ENCODE data around the gene DMD.

The DMD gene

DNA sequence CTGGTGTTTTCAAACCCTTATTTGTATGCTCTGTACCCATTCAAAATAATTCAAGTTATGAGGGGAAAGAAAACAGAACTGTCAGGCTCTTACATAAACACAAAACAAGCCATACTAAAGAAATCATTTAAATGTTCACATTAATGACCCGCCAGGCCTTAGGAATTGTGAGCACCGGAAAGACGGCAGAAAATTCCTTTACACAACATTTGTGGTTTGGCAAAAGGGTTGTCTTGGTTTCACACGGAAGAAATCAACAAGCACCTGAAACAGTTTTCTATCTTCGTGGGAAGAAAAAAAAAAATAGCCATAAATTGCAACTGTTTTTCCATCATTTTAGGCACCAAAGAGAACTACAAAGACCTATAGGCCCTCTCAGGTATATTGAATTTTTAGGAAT, 1951.0 kb downstream of the DMD start:
- no peak for TF ChIP-seq FOXP2 (optimal IDR thresholded peaks at IDR 0.05; ENCODE audit: control extremely low read depth, extremely low read length, insufficient read depth)
- no peak for TF ChIP-seq POLR2AphosphoS5 (IDR thresholded peaks at IDR 0.05; ENCODE audit: borderline replicate concordance, low read depth, low read length)
- TF ChIP-seq EZH2 (IDR thresholded peaks at IDR 0.05): no peak
- Histone ChIP-seq H3K9ac (ENCODE audit: insufficient read length) (no peak overlapping the region), H3K36me3 (ENCODE audit: insufficient read depth, low read length) (no peaks in the 10 kb centered on the region), H3K4me3 (no peak overlapping the region), H3K27ac (no peak overlapping the region), H3K9me3 (ENCODE audit: low read depth, low read length) (no peaks in the 10 kb centered on the region)
- DNase-seq (ENCODE audit: low read depth, low spot score): no peak

DNA sequence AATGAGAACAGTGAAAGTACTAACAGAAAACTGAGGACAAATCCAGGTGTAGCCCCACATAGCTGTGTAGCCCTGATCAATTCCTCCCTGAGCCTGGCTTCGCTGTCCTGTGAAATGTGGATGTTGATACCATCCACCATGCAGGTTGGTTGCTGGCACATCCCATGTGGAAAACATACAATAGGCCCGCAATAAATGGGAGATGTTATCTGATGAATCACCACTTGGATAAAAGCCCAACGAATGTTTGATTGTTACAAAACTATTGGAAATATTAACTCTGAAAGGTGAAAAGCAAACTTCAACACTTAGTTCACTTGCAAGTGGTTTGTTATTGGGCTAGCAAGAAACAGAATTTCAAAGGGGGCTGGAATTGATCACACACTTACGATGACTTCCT, 1953.2 kb downstream of the DMD start:
- no peaks in the 10 kb centered on the region for H3K9me3 ChIP-seq (ENCODE audit: low read depth, low read length)
- H3K4me3 ChIP-seq: no peak overlapping the region
- no peaks in the 10 kb centered on the region for H3K36me3 ChIP-seq (ENCODE audit: insufficient read depth, low read length)
- H3K9ac ChIP-seq (ENCODE audit: insufficient read length): no peak overlapping the region
- H3K27ac ChIP-seq: no peak overlapping the region
- no peak for DNase-seq (ENCODE audit: low read depth, low spot score)
- TF ChIP-seq FOXP2 (optimal IDR thresholded peaks at IDR 0.05; ENCODE audit: control extremely low read depth, extremely low read length, insufficient read depth) (no peak), POLR2AphosphoS5 (IDR thresholded peaks at IDR 0.05; ENCODE audit: borderline replicate concordance, low read depth, low read length) (no peak), EZH2 (IDR thresholded peaks at IDR 0.05) (no peak)

DNA sequence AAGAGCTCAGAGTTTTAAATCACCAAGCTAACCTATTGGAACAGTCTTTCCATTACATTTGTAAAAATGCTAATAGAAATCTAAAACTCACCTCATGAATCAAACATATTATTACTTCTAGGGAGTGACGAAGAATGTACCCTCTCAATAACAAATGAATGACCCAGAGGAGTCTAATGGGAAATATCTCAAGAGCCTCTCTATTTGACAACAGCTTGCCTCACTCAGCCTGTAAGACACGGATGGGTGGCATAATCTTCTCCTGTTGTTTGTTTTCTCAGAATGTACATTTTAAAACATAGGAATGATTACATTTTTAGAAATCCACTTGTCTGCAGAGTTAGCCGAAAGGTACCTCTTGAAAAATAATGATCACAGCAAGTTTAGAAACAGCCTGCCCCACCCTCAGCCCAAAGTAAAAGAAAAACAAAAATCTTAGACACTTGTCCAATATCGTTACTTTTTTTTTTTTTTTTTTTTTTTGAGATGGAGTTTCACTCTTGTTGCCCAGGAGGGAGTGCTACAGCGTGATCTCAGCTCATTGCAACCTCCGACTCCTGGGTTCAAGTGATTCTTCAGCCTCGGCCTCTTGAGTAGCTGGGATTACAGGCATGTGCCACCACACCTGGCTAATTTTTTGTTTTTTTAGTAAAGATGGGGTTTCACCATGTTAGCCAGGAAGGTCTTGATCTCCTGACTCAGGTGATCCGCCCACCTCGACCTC, 1955.9 kb downstream of the DMD start:
- H3K27ac ChIP-seq: no peak overlapping the region

DNA sequence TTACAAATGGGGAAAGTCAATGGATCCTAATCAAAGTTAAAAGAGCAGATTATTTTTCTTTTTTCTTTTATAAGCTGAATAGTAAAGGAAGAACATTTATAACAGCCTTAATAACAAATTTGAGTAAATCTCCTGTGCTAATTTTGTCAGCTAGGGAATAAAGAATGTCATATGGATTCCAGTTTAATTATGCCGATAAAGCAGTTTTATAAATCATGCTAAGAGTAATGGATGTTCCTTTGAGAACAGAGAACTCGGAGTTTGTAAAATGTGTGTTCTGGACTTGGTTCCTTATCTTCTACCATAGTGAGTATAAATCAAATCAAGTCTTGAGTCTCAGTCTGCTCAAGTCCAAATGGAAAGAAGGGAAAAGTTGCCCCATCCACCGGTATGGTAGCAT, 1959.2 kb downstream of the DMD start:
- no peak overlapping the region for H3K9ac ChIP-seq (ENCODE audit: insufficient read length)
- H3K27ac ChIP-seq: no peak overlapping the region
- no peak for DNase-seq (ENCODE audit: low read depth, low spot score)
- no peaks in the 10 kb centered on the region for H3K9me3 ChIP-seq (ENCODE audit: low read depth, low read length)
- no peak overlapping the region for H3K4me3 ChIP-seq
- H3K36me3 ChIP-seq (ENCODE audit: insufficient read depth, low read length): no peaks in the 10 kb centered on the region
- no peak for TF ChIP-seq POLR2AphosphoS5 (IDR thresholded peaks at IDR 0.05; ENCODE audit: borderline replicate concordance, low read depth, low read length)
- no peak for TF ChIP-seq EZH2 (IDR thresholded peaks at IDR 0.05)
- no peak for TF ChIP-seq FOXP2 (optimal IDR thresholded peaks at IDR 0.05; ENCODE audit: control extremely low read depth, extremely low read length, insufficient read depth)

More for the DNA sequence above, 1955.9 kb downstream of the DMD start:
- Histone ChIP-seq H3K4me3 (no peak overlapping the region), H3K9ac (ENCODE audit: insufficient read length) (no peak overlapping the region), H3K36me3 (ENCODE audit: insufficient read depth, low read length) (no peaks in the 10 kb centered on the region), H3K9me3 (ENCODE audit: low read depth, low read length) (no peaks in the 10 kb centered on the region)
- TF ChIP-seq EZH2 (IDR thresholded peaks at IDR 0.05) (no peak), POLR2AphosphoS5 (IDR thresholded peaks at IDR 0.05; ENCODE audit: borderline replicate concordance, low read depth, low read length) (no peak)
- no peak for DNase-seq (ENCODE audit: low read depth, low spot score)

DNA sequence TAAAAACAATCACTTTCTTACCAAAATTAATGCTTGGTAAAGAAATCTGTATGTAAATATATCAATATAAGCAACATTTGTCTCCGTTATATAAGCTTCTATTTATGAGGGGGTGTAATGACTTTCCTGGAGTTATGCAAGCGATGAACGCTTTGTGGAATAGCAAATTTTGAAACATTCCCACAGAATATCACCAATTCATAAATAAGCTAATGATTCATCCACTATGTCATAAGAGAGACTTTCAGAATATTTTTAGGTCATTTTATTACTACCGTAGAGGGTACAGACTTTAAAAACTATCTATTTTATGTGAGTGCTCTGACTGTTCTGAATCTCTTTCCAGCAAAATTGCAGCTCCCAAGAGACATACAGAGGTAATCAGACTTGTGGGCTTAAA, 1960.0 kb downstream of the DMD start:
- TF ChIP-seq POLR2AphosphoS5 (IDR thresholded peaks at IDR 0.05; ENCODE audit: borderline replicate concordance, low read depth, low read length): no peak
- no peak overlapping the region for H3K4me3 ChIP-seq
- no peaks in the 10 kb centered on the region for H3K9me3 ChIP-seq (ENCODE audit: low read depth, low read length)
- no peak overlapping the region for H3K9ac ChIP-seq (ENCODE audit: insufficient read length)
- H3K27ac ChIP-seq: no peak overlapping the region
- no peaks in the 10 kb centered on the region for H3K36me3 ChIP-seq (ENCODE audit: insufficient read depth, low read length)
- no peak for DNase-seq (ENCODE audit: low read depth, low spot score)

DNA sequence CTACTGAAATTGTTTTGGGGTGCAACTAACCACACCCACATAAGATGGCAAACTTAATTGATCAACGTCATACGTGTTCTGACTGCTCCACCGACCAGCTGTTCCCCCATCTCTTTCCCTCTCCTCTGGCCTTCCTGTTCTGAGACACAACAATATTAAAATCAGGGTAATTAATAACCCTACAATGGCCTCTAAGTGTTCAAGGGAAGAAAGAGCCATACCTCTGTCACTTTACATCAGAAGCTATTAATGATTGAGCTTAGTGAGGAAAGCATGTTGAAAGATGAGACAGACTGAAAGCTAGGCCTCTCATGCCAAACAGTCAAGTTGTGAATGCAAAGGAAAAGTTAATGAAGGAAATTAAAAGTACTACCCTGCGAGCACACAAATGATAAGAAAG, 1965.6 kb downstream of the DMD start:
- no peak for DNase-seq (ENCODE audit: low read depth, low spot score)
- TF ChIP-seq POLR2AphosphoS5 (IDR thresholded peaks at IDR 0.05; ENCODE audit: borderline replicate concordance, low read depth, low read length): no peak
- H3K36me3 ChIP-seq (ENCODE audit: insufficient read depth, low read length): no peaks in the 10 kb centered on the region

DNA sequence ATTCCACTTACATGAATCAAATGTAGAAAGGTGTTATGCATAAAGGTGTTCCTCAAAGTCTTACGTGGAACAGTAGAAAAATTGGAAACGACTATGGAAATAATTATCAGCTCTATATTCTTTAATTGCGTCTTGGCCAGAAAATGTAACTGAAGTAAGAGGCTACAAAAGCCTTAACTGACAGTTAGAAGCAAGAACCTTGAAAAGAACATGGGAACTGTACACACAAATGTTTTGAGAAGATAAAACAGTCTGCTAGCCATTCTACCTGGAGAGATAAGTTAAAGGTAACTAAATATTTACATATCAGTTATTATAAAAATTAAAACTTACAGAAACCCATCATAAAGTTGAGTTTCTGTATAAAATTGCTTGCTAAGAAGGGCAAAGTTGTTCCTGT, 1967.5 kb downstream of the DMD start:
- H3K4me3 ChIP-seq: no peak overlapping the region
- H3K9ac ChIP-seq (ENCODE audit: insufficient read length): no peak overlapping the region
- no peak overlapping the region for H3K27ac ChIP-seq
- no peaks in the 10 kb centered on the region for H3K36me3 ChIP-seq (ENCODE audit: insufficient read depth, low read length)
- no peak for DNase-seq (ENCODE audit: low read depth, low spot score)
- H3K9me3 ChIP-seq (ENCODE audit: low read depth, low read length): no peaks in the 10 kb centered on the region
- TF ChIP-seq EZH2 (IDR thresholded peaks at IDR 0.05): no peak
- no peak for TF ChIP-seq FOXP2 (optimal IDR thresholded peaks at IDR 0.05; ENCODE audit: control extremely low read depth, extremely low read length, insufficient read depth)
- no peak for TF ChIP-seq POLR2AphosphoS5 (IDR thresholded peaks at IDR 0.05; ENCODE audit: borderline replicate concordance, low read depth, low read length)

More for the DNA sequence above, 1965.6 kb downstream of the DMD start:
- H3K9me3 ChIP-seq (ENCODE audit: low read depth, low read length): no peaks in the 10 kb centered on the region
- H3K4me3 ChIP-seq: no peak overlapping the region
- no peak overlapping the region for H3K27ac ChIP-seq
- H3K9ac ChIP-seq (ENCODE audit: insufficient read length): no peak overlapping the region

DNA sequence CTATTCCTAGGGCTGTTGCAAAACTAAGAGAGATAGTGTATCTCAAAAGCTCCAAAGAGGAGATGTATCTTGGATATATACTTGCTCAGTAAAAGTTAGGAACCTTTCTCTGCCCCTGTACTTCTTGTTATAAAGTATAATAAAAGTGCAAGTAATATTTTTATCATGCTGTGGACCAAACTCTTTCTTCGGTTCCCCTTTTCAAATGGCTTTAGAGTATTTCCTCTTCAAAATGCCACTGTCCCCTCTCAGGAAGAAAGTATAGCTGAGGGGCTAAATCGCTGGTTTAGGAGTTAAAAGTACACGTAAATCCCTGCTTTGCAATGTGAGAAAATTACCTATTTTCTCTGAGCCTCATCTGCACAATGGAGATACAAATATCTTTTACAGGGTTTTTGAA, 1970.4 kb downstream of the DMD start:
- Histone ChIP-seq H3K4me3 (no peak overlapping the region), H3K9ac (ENCODE audit: insufficient read length) (no peak overlapping the region), H3K9me3 (ENCODE audit: low read depth, low read length) (no peaks in the 10 kb centered on the region), H3K27ac (no peak overlapping the region), H3K36me3 (ENCODE audit: insufficient read depth, low read length) (no peaks in the 10 kb centered on the region)
- no peak for DNase-seq (ENCODE audit: low read depth, low spot score)
- TF ChIP-seq POLR2AphosphoS5 (IDR thresholded peaks at IDR 0.05; ENCODE audit: borderline replicate concordance, low read depth, low read length) (no peak), EZH2 (IDR thresholded peaks at IDR 0.05) (no peak), FOXP2 (optimal IDR thresholded peaks at IDR 0.05; ENCODE audit: control extremely low read depth, extremely low read length, insufficient read depth) (no peak)

DNA sequence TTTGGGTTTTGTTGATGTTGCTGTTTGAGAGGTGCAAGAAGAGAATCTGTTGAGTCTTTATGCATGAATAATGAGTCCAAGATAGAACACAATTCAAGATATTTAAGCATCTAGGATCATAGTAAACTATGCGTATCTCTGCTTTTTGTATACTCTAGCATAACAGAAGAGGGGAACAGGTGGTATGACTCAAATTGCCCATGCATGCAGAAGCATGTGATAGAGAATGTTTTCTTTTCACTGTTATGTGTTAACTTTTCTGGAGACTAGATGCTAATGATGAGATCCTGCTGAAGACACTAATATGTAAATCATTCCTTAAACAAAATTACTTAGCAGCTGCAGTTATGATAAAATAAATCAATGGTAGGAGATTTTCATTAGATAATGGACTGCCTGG, 1974.2 kb downstream of the DMD start:
- no peak overlapping the region for H3K9ac ChIP-seq (ENCODE audit: insufficient read length)
- H3K4me3 ChIP-seq: no peak overlapping the region
- TF ChIP-seq FOXP2 (optimal IDR thresholded peaks at IDR 0.05; ENCODE audit: control extremely low read depth, extremely low read length, insufficient read depth): no peak
- TF ChIP-seq EZH2 (IDR thresholded peaks at IDR 0.05): no peak
- no peak for DNase-seq (ENCODE audit: low read depth, low spot score)
- H3K36me3 ChIP-seq (ENCODE audit: insufficient read depth, low read length): no peaks in the 10 kb centered on the region
- no peak overlapping the region for H3K27ac ChIP-seq
- H3K9me3 ChIP-seq (ENCODE audit: low read depth, low read length): no peaks in the 10 kb centered on the region
